Measurements from ENCODE around the gene MYH3. TPM values are rescaled to one million over a fixed set of nuclear protein-coding genes. Genes with fewer than 3 reads are reported as not detected.

Gene MYH3
- total and polyA plus RNA-seq, 5 donors from 2014 or later: 0.28 to 7.9 (median 0.41) TPM; not detected in 2

DNA sequence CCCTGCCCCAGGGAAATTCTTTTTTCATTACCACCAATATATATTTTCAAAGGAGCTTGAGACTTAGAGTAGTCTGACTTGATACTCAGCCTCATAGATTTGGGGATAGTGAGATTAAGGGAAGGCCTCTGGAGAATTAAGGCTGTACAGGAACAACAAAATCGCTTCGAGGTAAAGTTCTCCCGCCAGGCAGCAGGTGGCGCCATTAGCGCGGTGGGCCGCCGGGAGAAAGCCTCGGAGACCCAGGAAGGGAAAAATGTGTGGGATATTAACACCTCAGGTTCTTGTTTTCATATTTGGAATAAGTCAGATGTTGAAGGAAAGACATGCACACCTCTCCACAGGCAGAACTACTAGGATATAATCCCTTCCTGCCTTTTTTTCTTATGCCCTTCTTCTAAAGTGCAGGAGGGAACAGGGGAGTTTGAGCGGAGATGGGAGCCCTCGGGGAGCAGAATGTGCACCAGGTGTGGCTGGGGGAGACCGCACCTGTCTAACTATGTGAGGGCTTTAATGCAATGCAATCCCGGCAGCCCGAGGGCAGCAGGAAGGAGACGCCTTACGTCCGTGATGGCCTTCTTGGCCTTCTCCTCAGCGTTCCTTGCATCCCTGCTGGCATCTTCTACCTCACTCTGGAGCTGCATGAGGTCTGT lies 25.9 kb downstream of the MYH3 start:
- H3K27me3 ChIP-seq (ENCODE audit: control insufficient read depth, insufficient read depth, low read length): no peaks in the 10 kb centered on the region
- peaks cover 7% of the 10 kb centered on the region for H3K36me3 ChIP-seq (ENCODE audit: control insufficient read depth, insufficient read depth, low read length)
- H3K4me3 ChIP-seq (ENCODE audit: low read depth, low read length): no peak overlapping the region
- H3K4me1 ChIP-seq (ENCODE audit: control insufficient read depth, insufficient read depth, low read length, poor library complexity, severe bottlenecking): no peaks in the 10 kb centered on the region
- no peaks in the 10 kb centered on the region for H3K9me3 Mint-ChIP-seq
- H3K36me3 Mint-ChIP-seq: peaks cover 34% of the 10 kb centered on the region
- no peak overlapping the region for H3K27ac Mint-ChIP-seq
- no peak overlapping the region for H3K27ac ChIP-seq (ENCODE audit: insufficient read depth, low read length, poor library complexity, severe bottlenecking)
- no peaks in the 10 kb centered on the region for H3K9me3 ChIP-seq (ENCODE audit: control insufficient read depth in 2 of 2, low read length in 2 of 2)
- H3K4me1 Mint-ChIP-seq: no peaks in the 10 kb centered on the region
- peak in 1 of 3 donors; percentile 23 for DNase-seq
- no peaks in the 10 kb centered on the region for H3K27me3 Mint-ChIP-seq
- no peak overlapping the region for H3K4me3 Mint-ChIP-seq
- no peak for ATAC-seq (ENCODE audit: low read depth in 2 of 2)

DNA sequence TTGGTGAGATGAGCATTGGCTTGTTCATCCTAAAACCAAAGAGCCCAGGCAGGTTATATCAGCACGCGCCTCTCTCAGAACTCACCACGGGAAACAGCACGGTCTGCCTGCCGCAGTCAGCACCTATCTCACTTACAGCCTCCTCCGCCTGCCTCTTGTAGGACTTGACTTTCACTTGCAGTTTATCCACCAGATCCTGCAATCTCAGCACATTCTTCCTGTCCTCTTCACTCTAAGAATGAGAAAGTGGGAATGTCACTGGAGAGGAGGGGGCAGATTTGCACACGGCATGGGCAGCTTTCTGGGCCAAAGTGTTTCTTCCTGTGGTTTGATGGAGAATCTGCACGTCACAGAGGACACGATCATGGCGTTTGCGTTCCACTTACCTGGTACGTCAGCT lies 27.4 kb downstream of the MYH3 start:
- H3K36me3 Mint-ChIP-seq: peaks cover 21% of the 10 kb centered on the region
- H3K27ac Mint-ChIP-seq: no peak overlapping the region
- H3K4me3 ChIP-seq (ENCODE audit: low read depth, low read length): no peak overlapping the region
- no peaks in the 10 kb centered on the region for H3K4me1 Mint-ChIP-seq
- H3K36me3 ChIP-seq (ENCODE audit: control insufficient read depth, insufficient read depth, low read length): peaks cover 4% of the 10 kb centered on the region
- H3K4me3 Mint-ChIP-seq: no peak overlapping the region
- ATAC-seq (ENCODE audit: low read depth in 2 of 2) (no peak), DNase-seq (no peak)
- H3K27ac ChIP-seq (ENCODE audit: insufficient read depth, low read length, poor library complexity, severe bottlenecking): no peak overlapping the region
- no peaks in the 10 kb centered on the region for H3K4me1 ChIP-seq (ENCODE audit: control insufficient read depth, insufficient read depth, low read length, poor library complexity, severe bottlenecking)
- H3K9me3 ChIP-seq (ENCODE audit: control insufficient read depth in 2 of 2, low read length in 2 of 2): no peaks in the 10 kb centered on the region
- H3K27me3 ChIP-seq (ENCODE audit: control insufficient read depth, insufficient read depth, low read length): no peaks in the 10 kb centered on the region
- no peaks in the 10 kb centered on the region for H3K27me3 Mint-ChIP-seq
- no peaks in the 10 kb centered on the region for H3K9me3 Mint-ChIP-seq

DNA sequence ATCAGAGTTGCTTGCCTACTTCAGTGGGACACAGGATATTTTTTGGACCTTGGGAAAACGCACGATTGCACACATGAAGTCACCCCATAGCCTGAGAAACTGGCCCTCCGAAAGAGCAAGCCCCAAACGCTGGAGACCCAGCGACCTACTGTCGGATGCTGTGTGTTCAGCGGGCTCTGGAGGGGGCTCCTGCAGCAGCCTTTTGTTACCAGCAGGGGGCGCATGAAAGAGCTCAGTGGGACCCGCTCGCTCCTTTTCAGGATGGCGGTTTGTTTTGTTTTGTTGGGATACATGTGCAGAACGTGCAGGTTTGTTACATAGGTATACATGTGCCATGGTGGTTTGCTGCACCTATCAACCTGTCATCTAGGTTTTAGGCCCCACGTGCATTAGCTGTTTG lies 28.4 kb downstream of the MYH3 start:
- Mint-ChIP-seq H3K4me1 (no peaks in the 10 kb centered on the region), H3K9me3 (no peaks in the 10 kb centered on the region), H3K36me3 (peaks cover 19% of the 10 kb centered on the region), H3K4me3 (no peak overlapping the region), H3K27ac (no peak overlapping the region), H3K27me3 (no peaks in the 10 kb centered on the region)
- Histone ChIP-seq H3K9me3 (ENCODE audit: control insufficient read depth in 2 of 2, low read length in 2 of 2) (no peaks in the 10 kb centered on the region), H3K36me3 (ENCODE audit: control insufficient read depth, insufficient read depth, low read length) (no peaks in the 10 kb centered on the region), H3K4me3 (ENCODE audit: low read depth, low read length) (no peak overlapping the region), H3K4me1 (ENCODE audit: control insufficient read depth, insufficient read depth, low read length, poor library complexity, severe bottlenecking) (no peaks in the 10 kb centered on the region), H3K27me3 (ENCODE audit: control insufficient read depth, insufficient read depth, low read length) (no peaks in the 10 kb centered on the region), H3K27ac (ENCODE audit: insufficient read depth, low read length, poor library complexity, severe bottlenecking) (no peak overlapping the region)
- ATAC-seq (ENCODE audit: low read depth in 2 of 2) (no peak), DNase-seq (no peak)

DNA sequence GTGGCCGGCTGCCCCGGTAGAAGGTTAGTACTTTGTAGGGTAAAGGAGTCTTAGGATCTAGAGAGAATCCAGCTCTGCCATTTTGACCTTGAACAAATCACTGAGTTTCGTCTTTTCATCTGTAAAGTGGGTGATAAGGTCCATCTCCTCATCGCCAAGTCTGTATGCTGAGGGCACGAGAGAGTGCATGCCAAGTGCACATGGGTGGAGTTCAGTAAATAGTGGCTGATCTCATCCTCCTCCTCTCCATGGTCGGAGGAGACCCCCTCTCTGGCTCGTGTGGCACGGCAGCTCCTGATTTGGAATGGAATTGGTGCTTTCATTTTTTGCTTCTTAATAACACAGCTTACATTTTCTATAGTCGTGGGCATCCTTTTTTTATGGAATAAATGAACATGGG lies 30.7 kb downstream of the MYH3 start:
- H3K4me1 ChIP-seq (ENCODE audit: control insufficient read depth, insufficient read depth, low read length, poor library complexity, severe bottlenecking): no peaks in the 10 kb centered on the region
- no peak overlapping the region for H3K4me3 Mint-ChIP-seq
- H3K36me3 Mint-ChIP-seq: peaks cover 16% of the 10 kb centered on the region
- H3K27me3 ChIP-seq (ENCODE audit: control insufficient read depth, insufficient read depth, low read length): no peaks in the 10 kb centered on the region
- no peak overlapping the region for H3K27ac Mint-ChIP-seq
- DNase-seq (no peak), ATAC-seq (ENCODE audit: low read depth in 2 of 2) (no peak)
- H3K9me3 Mint-ChIP-seq: no peaks in the 10 kb centered on the region
- no peaks in the 10 kb centered on the region for H3K36me3 ChIP-seq (ENCODE audit: control insufficient read depth, insufficient read depth, low read length)
- H3K4me3 ChIP-seq (ENCODE audit: low read depth, low read length): no peak overlapping the region
- H3K27me3 Mint-ChIP-seq: no peaks in the 10 kb centered on the region
- H3K4me1 Mint-ChIP-seq: no peaks in the 10 kb centered on the region
- H3K9me3 ChIP-seq (ENCODE audit: control insufficient read depth in 2 of 2, low read length in 2 of 2): no peaks in the 10 kb centered on the region
- H3K27ac ChIP-seq (ENCODE audit: insufficient read depth, low read length, poor library complexity, severe bottlenecking): no peak overlapping the region

DNA sequence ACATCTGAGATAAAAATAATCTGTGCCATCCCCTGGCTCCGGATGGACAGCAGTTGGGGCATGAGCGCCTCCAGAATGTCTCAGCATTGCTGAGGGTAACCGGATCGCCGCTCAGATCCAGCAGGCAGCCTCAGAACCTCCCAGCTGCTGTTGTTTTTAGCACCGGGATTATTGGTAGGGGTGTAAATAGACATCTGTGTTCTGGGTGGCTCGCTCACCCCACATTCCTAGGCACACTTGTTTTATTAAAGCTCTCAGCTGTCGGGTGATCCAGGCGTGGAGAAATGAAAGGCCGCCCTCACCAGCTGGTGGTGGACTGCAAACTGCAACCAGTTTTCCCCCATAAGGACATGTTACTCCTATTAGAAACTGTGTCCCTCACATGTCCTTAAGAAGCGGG lies 32.1 kb downstream of the MYH3 start:
- H3K27me3 ChIP-seq (ENCODE audit: control insufficient read depth, insufficient read depth, low read length): no peaks in the 10 kb centered on the region
- no peaks in the 10 kb centered on the region for H3K4me1 Mint-ChIP-seq
- H3K4me1 ChIP-seq (ENCODE audit: control insufficient read depth, insufficient read depth, low read length, poor library complexity, severe bottlenecking): no peaks in the 10 kb centered on the region
- no peak overlapping the region for H3K4me3 Mint-ChIP-seq
- no peaks in the 10 kb centered on the region for H3K9me3 Mint-ChIP-seq
- no peaks in the 10 kb centered on the region for H3K27me3 Mint-ChIP-seq
- H3K36me3 ChIP-seq (ENCODE audit: control insufficient read depth, insufficient read depth, low read length): no peaks in the 10 kb centered on the region
- ATAC-seq (ENCODE audit: low read depth in 2 of 2): no peak
- H3K4me3 ChIP-seq (ENCODE audit: low read depth, low read length): no peak overlapping the region
- peaks cover 5% of the 10 kb centered on the region for H3K36me3 Mint-ChIP-seq
- H3K27ac ChIP-seq (ENCODE audit: insufficient read depth, low read length, poor library complexity, severe bottlenecking): no peak overlapping the region
- H3K9me3 ChIP-seq (ENCODE audit: control insufficient read depth in 2 of 2, low read length in 2 of 2): no peaks in the 10 kb centered on the region
- H3K27ac Mint-ChIP-seq: no peak overlapping the region
- DNase-seq: no peak

DNA sequence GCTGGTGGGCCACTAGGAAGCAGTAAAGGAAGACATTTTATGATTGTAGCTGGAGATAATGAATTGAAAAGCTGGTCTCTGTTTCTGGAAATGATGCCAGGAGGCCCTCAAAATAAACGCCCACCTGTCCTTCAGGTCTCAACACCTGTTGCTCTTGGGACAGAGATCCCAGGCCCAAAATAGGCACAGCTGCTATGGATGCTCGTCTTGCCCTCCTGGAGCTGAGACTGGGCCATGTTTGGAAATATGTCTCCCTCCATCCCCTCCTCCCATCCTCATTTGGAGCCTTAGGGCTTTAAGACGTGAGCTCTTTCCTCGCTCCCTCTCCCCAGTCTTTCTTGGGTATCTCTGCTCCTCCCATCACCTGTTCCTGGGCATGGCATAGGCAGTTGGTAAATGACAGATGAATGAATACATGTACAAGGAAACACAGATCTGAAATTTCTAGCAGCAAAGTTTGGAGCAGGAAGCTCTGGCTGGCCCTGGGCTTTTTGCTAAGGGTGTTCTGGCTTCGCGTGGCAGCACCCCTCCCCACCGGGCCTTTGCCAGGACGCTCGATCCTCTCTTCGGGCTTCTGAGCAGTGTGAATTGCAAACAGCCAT lies 33.3 kb downstream of the MYH3 start:
- no peak overlapping the region for H3K27ac ChIP-seq (ENCODE audit: insufficient read depth, low read length, poor library complexity, severe bottlenecking)
- Mint-ChIP-seq H3K27ac (no peak overlapping the region), H3K9me3 (no peaks in the 10 kb centered on the region), H3K4me1 (no peaks in the 10 kb centered on the region), H3K27me3 (no peaks in the 10 kb centered on the region), H3K4me3 (no peak overlapping the region), H3K36me3 (no peaks in the 10 kb centered on the region)
- H3K27me3 ChIP-seq (ENCODE audit: control insufficient read depth, insufficient read depth, low read length): no peaks in the 10 kb centered on the region
- ATAC-seq (ENCODE audit: low read depth in 2 of 2): no peak
- no peaks in the 10 kb centered on the region for H3K4me1 ChIP-seq (ENCODE audit: control insufficient read depth, insufficient read depth, low read length, poor library complexity, severe bottlenecking)
- no peak overlapping the region for H3K4me3 ChIP-seq (ENCODE audit: low read depth, low read length)
- DNase-seq: no peak
- H3K9me3 ChIP-seq (ENCODE audit: control insufficient read depth in 2 of 2, low read length in 2 of 2): no peaks in the 10 kb centered on the region
- no peaks in the 10 kb centered on the region for H3K36me3 ChIP-seq (ENCODE audit: control insufficient read depth, insufficient read depth, low read length)

DNA sequence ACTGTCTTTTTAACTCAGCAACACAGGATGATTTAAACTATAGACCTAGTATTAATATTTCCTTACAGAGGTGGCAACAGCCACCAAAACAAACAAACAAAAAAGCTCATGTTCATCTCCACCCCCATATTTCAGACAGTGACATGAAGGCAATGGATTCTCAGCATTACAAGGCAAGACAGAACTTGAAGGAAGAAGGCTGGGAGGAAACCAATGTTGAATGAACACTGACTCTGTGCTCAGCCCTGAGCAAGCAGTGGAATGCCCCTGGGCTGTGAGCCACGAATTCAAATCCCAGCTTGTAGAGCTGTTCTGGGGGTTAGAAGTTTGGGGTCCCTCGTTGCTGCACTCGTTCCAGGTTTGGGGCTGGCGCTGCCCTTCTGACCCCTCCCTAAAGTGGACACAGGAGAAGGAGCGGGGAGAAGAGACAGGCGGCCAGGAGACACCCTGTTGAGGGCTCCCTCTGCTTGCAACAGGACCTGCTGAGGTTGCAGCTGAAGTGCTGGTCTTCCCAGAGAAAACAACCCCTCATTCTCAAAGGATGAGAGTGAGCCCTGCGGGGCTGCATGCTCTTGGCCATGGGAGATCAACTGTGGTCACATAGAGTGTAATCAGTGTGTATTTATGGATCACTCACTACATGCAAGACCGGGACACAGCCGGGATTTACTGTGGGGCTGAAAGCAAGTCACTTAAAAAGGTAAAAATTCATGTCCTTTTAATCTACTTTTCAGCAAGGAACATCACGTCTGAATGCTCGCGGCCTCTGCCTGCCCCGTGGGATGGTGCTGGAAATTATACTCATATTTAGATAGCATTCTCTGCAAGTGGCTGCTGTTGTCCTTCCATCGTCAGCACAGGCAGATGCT lies 34.3 kb downstream of the MYH3 start:
- peaks cover 0 to 3% (median 0%) of the 10 kb centered on the region in 4 donors for H3K4me1 Mint-ChIP-seq
- no peak overlapping the region for H3K4me3 Mint-ChIP-seq
- Histone ChIP-seq H3K36me3 (ENCODE audit: control insufficient read depth, insufficient read depth, low read length) (no peaks in the 10 kb centered on the region), H3K9me3 (ENCODE audit: control insufficient read depth in 2 of 2, low read length in 2 of 2) (no peaks in the 10 kb centered on the region), H3K4me1 (ENCODE audit: control insufficient read depth, insufficient read depth, low read length, poor library complexity, severe bottlenecking) (no peaks in the 10 kb centered on the region), H3K27ac (ENCODE audit: insufficient read depth, low read length, poor library complexity, severe bottlenecking) (no peak overlapping the region), H3K4me3 (ENCODE audit: low read depth, low read length) (no peak overlapping the region), H3K27me3 (ENCODE audit: control insufficient read depth, insufficient read depth, low read length) (no peaks in the 10 kb centered on the region)
- H3K27me3 Mint-ChIP-seq: no peaks in the 10 kb centered on the region
- ATAC-seq (ENCODE audit: low read depth in 2 of 2) (no peak), DNase-seq (no peak)
- H3K27ac Mint-ChIP-seq: no peak overlapping the region
- no peaks in the 10 kb centered on the region for H3K36me3 Mint-ChIP-seq
- peaks cover 0 to 3% (median 0%) of the 10 kb centered on the region in 7 donors for H3K9me3 Mint-ChIP-seq

All from CD4-positive, CD25-positive, alpha-beta regulatory T cell (primary cell).